HG03571 (cell line): ENCODE measurements around the gene SIK2.

Experiments used
- ATAC-seq: cut with Tn5 transposase; IDR thresholded peaks from one replicate; pipeline ENCODE4 v1.9.1; 2021; ENCODE audit not compliant: unreplicated experiment

Gene SIK2

GRCh38 chr11:111601979-111602864 is at the start of gene SIK2:
SIK2 (plus strand) TSS chr11:111602449; CDS start chr11:111602564, 115 bp downstream.
- ATAC-seq, result peak; percentile 90

- no peak for ATAC-seq
Measured at GRCh38 chr11:111554532-111554931, 47.7 kb upstream of the SIK2 start.

DNA sequence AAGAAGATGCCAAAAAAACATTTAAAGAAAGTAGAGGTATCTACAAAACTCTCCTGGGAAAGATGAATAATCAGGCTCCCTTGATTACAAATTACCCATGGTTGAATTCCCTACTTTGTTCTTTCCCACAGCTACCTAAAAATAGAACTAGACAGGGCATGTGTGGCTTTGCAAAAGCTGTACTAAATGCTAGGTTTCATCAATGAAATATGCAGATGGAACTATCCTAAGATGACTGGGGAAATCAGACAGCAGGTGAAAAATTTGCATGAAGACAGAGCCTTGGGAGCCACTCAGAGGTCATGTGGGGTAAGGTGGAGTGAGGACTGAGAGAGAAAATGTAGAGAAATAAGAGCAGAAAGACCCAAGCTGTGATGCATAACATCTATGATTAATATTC is 47.0 kb upstream of the SIK2 start:
- no peak for ATAC-seq

DNA sequence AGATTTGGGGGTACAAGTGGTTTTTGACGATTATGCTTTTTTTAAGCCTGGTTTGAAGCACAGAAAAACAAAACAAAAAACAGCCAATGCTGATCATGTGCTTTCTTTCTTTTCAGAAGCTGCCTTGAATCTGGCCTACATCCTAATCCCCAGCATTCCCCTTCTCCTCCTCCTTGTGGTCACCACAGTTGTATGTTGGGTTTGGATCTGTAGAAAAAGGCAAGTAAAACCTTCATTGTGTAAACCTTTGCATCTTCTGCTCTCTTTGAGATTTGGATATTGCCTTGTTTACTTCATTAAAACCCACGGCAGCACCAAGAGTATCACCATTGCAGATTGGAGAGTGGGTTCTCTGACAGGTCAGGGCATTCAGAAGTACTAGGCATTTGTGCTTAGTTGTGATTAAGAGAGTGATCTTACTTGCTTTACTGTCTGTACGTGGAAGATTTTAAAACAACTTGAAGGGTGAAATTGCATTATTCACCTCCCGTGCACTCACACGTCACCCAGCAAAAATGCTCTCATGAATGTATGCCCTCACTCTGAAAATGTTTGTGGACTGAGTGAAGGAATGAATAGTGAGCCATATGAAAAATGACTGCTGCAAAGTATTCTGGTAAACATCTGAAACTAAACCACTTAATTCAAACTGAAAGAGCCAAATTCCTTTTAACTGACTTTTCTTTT is 44.7 kb upstream of the SIK2 start:
- no peak for ATAC-seq

DNA sequence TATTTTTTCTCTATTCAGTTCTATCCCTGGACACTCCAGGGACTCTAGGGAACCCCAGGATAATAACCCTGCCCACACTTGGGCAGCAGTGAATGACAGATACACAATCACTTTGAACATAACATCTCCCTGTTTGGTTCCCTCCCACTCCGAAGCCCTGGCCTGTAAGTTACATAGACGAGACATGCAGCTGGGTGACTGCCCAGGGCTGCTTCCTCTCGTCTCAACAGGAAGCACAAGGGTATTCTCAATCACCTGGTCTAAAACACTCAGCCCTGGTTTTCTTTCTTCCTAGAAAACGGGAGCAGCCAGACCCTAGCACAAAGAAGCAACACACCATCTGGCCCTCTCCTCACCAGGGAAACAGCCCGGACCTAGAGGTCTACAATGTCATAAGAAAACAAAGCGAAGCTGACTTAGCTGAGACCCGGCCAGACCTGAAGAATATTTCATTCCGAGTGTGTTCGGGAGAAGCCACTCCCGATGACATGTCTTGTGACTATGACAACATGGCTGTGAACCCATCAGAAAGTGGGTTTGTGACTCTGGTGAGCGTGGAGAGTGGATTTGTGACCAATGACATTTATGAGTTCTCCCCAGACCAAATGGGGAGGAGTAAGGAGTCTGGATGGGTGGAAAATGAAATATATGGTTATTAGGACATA is 42.3 kb upstream of the SIK2 start:
- ATAC-seq, result no peak

DNA sequence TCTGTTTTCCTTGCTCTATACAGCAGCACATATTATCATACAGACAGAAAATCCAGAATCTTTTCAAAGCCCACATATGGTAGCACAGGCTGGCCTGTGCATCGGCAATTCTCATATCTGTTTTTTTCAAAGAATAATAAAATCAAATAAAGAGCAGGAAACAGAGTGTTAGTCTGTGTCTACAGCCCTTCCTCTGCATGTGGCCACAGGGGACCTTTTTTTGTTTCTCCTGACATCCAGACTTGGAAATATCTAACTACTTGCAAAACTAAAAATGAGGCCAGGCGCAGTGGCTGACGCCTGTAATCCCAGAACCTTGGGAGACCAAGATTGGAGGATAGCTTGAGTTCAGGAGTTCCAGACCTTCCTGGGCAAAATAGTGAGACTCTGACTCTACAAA is 41.4 kb upstream of the SIK2 start:
- no peak for ATAC-seq

DNA sequence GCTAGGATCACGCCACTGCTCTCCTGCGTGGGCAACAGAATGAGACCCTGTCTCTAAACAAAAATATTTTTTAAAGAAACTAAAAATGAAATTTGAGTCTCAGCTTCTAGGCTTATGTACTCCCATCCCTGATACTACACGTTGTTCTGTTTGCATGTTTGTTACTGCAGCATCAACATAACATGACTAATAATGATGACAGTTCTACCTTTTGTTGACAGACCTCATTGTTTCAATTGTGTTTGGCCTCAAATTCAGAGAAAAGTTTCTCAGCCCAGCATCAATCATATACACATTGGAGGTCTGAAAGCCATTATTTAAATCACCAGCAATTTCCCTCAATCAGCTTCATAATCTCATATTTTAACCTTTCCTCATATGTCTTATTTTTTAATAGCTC is 40.9 kb upstream of the SIK2 start:
- no peak for ATAC-seq

- ATAC-seq, result no peak
Measured at GRCh38 chr11:111561791-111562325, 40.4 kb upstream of the SIK2 start.

DNA sequence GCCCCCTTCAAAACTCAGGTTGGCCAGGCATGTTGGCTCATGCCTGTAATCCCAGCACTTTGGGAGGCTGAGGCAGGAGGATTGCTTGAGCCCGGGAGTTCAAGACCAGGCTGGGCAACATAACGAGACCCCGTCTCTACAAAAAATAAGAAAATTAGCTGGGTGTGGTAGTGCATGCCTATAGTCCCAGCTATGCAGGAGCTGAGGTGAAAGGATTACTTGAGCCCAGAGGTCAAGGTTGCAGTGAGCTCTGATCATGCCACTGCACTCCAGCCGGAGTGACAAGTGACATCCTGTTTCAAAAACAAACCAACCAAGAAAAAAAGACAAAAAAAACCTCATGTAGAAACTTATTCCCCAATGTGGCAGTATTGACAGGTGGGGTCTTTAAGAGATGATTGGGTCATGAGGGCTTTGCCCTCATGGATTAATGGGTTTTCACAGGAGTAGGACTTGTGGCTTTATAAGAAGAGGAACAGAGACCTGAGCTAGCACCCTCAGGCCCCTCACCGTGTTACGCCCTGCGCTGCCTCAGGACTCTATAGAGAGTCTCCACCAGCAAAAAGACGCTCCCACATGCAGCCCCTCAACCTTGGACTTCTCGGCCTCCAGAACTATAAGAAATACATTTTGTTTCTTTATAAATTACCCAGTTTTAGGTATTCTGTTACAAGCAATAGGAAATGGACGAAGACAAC is 39.4 kb upstream of the SIK2 start:
- ATAC-seq, result no peak

- no peak for ATAC-seq
Measured at GRCh38 chr11:111565114-111565720, 37.0 kb upstream of the SIK2 start.

DNA sequence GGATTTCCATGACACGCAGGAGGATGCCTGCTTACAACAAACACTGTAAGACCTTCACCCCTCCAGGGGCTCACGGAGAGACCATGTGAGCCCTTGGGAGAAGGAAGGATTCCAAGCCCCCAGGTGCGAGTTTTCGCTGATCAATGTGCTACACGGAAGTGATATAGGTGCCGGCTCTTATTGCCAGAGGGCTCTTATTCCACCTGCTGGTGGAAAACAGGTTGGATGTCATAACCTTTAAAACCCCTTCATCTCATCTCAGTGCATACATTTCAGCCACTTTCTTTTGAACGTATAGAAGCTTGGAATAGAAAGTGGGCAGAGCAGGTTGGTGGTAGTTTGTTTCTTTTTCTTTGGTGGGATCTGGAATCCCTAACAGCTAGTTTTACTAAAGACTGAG is 35.9 kb upstream of the SIK2 start:
- no peak for ATAC-seq

GRCh38 chr11:111569476-111569875 is 32.8 kb upstream of the SIK2 start:
- ATAC-seq, result no peak

DNA sequence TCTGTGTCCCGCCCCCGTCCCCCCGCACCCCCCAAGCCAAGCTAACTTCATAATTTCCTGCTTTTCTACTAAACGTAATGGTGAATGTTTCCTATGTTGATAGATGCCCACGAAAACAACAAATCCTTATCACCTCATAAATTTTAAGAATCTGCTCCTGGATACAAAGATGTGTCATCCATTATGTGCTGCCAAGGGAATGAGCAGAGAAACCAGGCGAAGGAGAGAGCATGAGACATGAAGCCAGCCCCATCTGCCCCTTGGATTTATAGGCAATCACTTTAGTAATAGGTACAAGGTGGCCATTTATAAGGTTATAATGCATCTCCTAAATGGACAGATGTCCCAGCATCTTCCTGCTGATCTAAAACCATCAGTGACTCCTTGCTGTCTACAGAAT is 31.5 kb upstream of the SIK2 start:
- ATAC-seq, result no peak

- ATAC-seq, result no peak
Measured at GRCh38 chr11:111571829-111572501, 30.3 kb upstream of the SIK2 start.

- ATAC-seq, result no peak
Measured at GRCh38 chr11:111572581-111572980, 29.7 kb upstream of the SIK2 start.

GRCh38 chr11:111573821-111574249 is 28.4 kb upstream of the SIK2 start:
- ATAC-seq, result no peak

DNA sequence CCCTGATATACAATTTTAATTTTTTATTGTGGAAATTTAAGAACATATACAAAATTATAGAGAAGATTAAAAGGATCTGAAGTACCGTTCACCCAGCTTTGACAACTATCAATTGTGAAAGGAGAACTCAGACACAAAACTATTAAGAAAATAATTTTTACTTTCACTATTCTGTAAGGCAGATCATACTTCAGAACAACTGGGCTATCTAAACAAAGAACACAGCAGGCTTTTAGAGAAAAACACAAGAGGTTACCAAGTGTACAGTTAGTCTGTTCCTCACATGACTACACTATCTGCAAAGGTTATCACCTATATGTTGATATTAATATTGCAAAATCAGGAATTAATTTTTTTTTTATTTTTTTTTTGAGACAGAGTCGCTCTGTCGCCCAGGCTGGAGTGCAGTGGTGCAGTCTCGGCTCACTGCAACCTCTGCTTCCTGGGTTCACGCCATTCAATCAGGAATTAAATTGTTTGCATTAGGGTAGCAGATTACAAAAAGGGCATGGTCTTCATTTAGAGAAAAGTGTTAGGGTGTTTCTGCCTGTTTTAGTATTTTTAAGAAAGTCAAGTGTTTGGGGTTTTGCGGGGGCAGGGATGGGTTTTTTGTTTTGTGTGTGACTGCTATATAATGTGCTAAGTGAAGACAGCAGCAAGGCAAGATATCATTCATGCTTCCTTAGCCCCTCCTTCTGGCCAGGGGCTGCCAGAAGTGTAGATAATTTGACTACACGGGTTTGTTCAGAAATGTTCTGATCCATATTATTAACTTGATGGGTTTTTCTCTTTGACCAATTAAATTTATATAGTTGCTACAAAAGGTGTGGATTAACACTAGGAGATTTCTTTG is 27.6 kb upstream of the SIK2 start:
- ATAC-seq, result no peak

DNA sequence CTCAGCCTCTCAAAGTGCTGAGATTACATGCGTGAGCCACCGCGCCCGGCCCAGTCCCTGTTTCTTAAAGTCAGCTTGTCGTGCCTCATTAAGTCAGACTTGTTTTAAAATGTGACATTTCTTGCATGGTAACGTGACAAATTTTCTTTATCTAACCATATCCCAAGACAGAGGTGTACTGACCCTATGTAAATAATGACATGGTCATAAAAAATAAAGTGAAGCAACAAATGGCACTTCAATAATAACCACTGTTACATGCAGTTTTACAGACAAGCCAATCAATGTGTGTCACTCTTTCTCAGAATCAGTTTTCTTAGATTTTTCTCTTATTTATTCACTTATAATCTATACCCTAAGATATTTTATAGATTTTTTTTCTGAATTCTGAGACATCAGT is 26.5 kb upstream of the SIK2 start:
- no peak for ATAC-seq

- no peak for ATAC-seq
Measured at GRCh38 chr11:111577821-111578220, 24.4 kb upstream of the SIK2 start.
